DMS153 (cell line): ENCODE results near the gene LIPC.

ENCODE experiments used
- DNase-seq: peaks from one replicate; lab custom pipeline; 2025; lab: John Stamatoyannopoulos, UW

LIPC gene

DNA sequence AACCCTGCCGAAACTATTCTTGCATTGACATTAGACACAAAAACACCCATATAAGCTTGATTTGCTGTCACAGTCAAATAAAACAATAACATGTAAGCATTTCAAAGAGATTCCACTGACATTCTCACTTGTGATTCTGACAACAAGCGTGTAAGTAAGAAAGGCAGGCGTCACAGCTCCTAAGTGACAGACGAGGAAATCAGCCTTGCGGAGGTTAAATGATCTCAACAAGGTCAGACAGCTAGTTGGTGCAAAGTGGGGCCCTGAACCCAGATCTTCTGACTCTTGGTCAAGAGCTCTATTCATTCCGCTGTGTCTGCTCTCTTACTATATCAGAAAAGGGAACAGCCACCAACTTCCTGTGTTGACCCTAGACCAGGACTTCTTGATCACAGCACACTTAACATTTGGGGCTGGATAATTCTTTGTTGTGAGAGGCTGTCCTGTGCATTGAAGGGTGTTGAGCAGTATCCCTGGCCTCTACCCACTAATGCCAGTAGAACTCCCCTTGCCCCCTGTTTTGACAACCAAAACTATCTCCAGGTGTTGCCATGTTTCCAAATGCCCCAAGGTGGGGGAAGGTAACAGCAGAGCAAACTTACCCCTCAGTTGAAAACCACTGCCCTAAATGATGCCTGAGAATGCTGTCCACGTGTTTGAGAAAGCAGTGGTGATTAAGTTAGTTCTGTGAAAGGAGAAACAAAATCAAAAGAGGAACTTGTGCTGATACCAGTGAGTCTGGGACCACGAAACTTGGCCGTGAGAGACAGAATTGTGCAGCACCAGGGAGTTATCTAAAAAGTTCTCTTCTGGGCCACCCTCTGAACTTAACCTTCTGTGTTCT, 86.1 kb downstream of the LIPC start:
- DNase-seq = no peak

DNA sequence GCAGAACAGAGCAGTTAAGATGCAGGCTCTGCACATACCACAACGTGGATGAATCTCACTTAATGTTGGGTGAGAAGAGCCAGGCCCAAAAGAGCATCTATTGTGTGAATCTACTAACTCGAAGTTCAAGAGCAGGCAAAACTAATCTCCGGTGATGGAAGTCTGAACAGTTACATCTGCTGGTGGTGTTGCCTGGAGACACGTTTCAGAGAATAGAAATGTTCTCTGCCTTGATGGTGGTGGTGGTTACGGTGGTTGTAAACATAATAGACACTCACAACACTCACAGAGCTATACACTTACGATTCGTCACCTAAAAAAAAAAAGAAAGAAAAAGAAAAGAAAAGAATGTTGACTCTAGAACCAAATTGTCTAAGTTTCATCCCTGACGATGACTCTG, 86.8 kb downstream of the LIPC start:
- no peak for DNase-seq

DNA sequence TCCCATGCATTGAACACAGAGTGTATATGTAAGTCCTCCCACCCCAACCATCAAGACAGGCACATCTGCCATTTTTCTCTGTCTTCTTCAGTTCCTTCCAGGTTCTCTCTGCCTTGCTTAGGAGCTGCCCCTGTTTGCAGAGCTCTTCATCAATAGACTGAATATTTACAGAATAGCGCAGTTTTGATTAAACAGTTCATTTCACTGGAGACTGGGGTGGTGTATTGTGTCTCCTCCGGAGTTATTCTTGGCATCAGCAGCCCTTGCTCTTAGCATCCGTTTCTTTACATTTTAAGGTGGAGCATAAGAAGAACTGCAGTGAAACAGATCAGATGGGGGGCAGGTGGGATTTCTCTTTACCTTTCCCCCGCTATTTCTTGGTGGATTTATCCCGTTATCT, 87.7 kb downstream of the LIPC start:
- DNase-seq = no peak

DNA sequence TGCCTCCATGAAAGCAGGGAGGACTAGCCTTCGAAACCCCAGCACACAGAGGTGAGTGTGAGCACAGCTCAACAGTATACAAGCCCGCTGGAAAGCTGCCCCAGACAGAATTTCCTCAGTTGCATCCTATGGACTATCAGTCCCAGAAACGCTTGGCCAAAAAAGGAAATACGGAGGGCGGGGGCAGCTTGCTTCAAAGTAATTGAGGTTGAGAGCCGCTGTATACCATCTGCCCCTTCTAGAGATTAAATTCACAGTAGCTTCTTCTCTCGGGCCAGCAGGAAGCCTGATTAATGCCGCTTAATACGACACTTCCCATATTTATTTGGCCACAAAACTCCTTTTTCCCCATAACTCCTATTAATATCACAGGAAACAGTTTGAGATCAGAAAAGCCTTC, 88.7 kb downstream of the LIPC start:
- no peak for DNase-seq

DNA sequence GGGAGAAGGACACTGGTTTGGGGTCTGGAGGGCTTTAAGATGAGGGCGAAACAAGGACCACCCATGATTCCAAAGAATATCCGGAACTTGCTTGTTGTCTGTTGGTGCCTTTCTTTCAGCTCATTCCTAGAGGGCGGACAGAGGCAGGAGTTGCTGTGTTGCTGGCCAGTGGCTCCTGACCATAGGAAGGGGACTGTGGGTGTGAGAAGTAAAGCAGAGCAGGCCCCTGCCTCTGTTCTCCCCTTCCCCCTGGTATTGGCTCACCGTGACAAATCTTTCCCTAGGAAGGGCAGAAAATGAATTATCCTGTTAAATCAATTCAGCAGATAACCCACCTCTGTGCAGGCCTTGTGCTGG, 89.1 kb downstream of the LIPC start:
- DNase-seq = no peak

DNA sequence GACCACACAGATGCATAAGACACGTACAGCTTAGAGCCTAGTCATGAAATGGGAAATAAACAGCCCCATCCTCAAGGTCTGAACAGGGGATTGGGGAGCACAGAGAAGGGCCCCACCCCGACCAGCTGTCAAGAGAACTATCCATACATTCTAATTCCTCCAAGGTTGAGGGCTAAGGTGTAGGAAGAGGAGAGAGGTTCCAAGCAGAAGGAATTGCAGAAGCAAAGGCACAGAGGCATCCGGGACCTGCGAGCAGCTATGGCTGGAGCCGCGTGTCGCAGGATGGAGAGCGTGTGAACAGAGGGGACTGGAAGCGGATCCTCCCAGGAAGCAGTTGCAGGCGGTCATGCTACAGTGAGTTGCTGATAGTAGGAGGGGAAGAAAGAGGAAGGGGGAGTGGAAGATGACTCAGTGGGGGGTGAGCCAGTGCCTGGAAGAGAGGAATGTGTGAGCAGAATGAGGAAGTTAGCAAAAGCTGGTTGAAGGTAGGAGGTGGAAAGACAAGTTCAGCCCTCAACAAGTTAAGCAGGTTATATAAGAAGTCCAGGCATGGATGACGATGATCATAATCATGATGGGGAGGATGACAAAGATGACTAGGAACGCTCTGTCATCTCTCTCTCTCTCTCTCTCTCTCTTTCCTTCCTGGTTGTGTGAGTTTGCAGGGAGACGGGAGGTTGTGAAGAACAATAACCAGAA, 89.7 kb downstream of the LIPC start:
- DNase-seq = no peak

DNA sequence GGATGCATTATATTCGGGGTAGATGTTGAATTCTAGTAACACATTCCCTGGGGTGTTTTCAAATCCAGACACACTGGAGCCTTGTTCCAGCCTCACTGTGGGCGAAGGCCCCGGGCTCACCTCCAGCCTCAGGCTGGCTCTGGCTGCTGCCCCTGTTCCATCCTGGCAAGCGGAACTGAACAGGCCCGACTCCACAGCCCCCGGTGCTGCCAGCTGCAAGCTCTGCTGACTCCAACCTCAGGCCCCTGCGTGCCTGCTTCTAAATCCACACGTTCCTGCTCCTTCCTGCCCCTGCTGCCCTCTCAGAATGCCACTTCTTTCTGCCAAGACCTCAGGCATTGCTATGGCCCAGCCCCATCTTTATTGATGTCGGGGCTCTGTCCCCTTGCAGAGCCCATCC, 90.6 kb downstream of the LIPC start:
- DNase-seq = no peak

DNA sequence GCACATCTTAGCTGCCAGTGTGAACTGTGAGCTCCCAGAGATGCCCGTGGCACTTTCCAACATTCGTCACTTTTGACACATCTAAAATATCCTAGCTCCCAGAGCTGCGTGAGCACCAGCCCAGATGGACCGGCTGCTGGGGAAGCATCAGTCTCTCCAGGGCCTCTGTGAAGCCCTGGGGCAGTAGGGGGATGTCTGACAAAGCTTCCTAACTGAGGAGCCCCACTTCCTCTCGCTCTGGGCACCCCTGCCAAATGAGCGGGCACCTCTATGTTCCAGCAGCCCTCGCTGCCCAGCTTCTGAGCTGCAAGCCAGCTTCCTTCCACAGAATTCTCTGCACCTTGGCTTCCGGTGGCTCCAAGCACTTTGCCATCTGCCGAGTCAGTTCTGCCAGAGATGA, 91.1 kb downstream of the LIPC start:
- DNase-seq = no peak

DNA sequence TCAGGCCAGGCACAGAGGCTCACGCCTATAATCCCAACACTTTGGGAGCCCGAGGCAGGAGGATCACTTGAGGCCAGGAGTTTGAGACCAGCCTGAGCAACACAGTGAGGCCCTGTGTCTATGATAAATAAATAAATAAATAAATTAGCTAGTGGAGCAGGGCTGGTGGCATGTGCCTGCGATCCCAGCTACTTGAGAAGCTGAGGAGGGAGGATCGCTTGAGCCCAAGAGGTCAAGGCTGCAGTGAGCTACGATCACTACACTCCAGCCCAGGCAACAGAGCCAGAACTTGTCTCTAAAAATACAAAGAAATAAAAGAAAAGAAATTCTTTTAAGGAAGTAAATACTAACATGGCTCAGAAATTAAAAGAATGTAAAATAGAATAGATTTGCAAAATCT, 91.8 kb downstream of the LIPC start:
- DNase-seq = no peak

DNA sequence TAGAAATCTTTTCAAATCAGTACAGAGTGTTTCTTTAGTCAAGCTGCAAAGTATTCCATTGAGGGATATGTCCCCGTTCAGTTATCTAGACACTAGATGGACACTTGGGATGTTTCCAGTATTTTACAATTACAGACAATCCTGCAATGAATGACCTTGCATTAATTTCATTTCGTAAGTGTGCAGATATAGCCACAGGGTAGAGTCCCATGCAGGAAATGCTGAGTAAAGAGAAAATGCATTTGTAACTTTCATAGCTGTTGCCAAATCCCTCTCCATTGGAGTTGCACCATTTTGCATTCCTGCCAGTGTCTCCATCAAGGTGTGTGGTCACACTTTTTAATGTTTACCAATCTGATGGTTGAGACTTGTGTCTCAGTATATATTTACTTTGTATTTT, 92.5 kb downstream of the LIPC start:
- no peak for DNase-seq

DNA sequence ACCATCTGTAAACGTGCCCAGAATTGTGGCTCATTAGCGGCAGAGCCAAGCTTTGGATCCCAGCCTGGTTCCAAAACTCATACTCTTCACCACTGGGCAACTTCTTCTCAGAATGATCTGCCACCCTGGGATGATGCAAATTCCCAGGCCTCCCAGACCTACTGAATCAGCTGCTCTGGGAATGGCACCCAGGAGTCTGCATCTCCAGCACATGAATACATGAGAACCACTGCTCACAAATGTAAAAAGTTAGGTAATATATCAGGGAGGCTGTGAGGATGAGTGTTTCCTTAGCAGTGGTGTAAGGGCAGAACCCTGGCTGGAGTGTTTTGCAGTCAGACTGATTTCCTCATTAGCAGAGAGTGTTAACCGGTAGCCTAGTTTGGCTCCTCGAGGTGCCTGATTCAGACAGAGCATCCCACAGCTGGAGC, 94.2 kb downstream of the LIPC start:
- no peak for DNase-seq

DNA sequence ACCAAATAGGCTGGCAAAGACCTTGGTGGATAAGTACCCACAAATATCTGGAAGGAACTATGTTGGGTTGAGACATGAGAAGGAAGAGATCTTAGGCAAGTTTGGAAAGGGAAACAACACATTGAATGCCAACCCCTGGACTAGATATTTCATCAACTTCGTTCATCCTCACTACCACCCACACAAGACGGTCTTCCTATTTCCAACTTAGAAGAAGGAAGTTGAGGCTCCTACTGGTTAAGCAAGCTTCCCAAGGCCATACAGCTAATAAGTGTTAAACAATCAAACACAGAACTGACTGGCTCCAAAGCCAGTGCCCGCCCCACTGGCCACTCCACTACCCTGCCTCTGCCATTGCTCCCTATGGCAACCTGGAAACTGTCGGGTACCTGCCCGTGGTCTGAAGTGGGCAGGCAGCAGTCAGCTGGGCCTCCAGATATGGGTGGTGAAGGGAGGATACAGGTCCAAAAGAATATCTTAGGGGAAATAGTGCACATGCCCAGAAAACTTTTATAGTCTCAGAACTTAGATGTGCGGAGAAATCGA, 94.9 kb downstream of the LIPC start:
- DNase-seq = no peak

DNA sequence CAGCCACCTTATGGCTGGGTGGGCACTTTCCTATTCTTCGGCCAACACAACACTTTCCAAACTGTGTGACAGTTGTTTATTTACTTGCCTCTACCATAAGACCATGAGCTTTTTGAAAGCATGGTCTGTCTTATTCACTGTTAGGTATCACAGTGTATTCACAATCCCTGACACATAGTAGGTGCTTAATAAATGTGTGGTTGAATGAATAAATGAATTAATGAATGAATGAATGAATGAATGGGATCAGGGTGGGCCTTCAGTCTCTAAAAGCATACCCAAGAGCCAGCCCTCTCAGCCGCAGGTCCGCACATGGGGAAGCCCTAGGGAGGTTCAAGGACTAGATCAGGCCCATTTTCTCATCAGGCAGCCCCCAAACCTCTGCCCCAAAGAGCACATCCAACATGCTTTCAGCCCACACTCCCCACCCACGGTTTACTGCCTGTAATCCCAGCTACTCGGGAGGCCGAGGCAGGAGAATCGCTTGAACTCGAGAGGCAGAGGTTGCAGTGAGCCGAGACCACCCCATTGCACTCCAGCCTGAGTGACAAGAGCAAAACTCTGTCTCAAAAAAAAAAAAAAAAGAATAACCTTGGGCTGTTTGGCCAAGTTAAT, 95.9 kb downstream of the LIPC start:
- no peak for DNase-seq

DNA sequence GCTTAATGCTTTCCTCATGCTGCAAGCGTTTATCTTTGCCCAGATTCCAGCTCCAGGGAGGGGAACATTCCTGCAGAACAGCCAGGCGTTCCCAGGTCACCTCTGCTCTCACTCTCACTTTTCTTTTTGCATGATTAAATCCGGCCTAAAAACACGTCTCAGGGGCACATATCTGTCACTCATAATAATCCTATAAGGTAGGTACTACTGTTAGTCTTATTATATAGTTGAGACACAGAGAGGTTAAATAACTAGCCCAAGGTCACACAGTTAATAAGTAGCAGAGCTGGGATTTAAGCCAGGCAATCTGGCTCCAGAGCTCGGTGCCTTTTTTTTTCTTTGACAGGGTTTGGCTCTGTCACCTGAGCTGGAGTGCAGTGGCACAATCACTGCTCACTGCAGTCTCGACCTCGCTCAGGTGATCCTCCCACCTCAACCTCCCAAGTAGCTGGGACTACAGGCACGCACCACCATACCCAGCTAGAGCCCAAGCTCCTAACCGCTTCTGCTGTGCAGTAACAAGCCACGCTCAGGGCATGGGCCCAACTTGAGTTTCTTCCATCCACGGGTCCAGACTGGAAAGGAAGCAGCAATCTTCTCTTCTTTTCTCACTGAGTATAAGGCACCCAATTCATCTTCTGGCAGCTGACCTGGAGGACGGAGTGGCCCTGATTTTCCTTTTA, 96.5 kb downstream of the LIPC start:
- DNase-seq = no peak

DNA sequence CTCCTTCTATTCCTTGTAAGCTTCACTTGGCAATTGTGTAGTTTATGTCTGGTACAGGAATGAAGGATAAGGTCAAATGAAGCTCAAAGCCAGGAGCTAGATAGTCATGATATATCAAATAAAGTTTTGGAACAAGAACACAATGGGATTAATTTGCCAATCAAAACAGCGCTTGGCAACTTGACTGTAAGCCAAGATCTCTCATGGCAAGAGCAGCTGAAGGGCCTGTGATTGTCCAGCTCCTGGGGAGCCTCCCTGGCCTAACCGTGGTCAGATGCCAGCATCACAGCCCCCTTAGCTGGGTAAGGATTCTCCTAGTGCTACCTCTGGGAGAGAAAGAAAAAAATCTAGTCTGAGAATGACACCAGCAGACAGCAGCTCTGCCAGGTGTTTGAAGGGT, 97.2 kb downstream of the LIPC start:
- DNase-seq = no peak

DNA sequence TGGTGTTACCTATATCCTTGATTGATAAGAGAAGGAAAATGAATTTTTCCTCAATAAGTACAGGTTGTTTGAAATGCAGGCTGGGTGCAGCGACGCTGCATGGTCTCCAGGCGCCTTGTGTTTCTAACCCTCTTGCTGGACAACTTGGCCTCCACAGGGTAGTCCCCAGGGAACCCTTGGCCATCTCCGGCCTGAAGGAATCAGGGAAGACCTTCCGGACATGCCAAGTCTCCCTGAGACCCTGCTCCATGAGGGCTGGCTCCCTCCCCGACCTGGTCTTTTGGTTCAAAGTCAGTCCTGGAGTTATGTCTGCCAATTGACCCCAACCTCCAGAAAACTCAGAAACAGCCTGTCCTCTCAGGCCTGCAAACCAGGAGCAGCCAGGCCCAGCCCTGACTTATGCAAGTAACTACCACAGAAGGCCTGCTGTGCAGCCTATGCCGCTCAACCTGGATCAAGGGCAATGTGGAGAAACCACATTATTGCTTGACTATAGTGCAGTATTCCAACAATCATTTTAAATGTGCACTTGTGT, 98.3 kb downstream of the LIPC start:
- no peak for DNase-seq

DNA sequence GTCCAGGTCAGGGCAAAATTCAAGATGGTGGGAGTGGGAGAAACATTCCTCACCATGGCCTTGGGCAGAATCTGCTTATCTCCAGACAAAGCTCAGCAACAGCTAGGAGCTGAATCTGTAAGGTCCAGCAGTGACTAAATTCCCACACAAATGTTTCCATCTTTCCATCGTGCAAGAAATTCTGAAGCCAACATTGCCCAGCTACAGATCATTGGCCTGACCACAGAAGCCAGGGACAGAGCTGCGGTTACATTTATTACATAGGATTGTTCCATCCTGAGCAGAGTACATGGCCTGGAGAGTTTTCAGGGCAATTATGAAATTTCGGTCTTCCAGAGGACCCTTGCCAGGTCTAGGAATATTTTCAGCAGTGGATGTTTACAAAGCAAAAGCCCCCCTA, 100.3 kb downstream of the LIPC start:
- no peak for DNase-seq

DNA sequence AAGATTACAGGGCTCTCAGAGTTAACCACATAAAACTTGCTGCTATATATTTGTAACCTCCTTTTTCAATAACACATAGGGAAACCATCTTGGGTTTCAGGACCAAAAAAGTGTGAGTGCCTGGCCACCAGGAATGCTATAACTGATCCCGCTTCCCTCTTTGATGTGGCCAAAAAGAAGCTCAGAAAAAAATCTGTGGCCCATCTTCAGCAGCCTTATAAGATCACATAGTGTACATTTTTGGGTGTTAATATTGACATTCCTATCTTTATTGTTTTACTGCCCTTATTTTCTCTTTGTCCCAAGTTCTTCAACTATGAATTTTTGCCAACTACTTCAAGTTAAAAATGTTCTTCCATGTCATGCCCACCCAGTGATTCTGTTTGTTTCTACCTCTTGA, 102.8 kb downstream of the LIPC start:
- no peak for DNase-seq

DNA sequence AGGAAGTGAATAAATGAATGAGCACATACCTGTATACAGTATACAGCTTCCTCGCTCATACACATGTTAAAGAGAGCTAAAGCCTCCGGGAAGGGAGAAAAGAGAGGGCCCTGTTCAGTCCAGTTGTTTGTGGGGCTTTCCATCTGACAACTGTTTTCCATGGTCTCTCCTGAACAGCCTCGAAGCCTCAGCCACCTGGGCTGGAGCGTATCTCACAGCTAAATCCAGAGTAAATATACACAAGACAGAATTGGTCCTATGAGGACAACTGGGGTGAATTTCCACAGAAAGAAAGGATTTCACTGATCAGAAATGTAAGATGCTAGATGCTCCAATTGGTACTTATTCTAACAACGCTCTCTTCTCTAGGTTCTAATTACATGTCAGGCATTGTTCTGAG, 103.5 kb downstream of the LIPC start:
- DNase-seq = no peak

DNA sequence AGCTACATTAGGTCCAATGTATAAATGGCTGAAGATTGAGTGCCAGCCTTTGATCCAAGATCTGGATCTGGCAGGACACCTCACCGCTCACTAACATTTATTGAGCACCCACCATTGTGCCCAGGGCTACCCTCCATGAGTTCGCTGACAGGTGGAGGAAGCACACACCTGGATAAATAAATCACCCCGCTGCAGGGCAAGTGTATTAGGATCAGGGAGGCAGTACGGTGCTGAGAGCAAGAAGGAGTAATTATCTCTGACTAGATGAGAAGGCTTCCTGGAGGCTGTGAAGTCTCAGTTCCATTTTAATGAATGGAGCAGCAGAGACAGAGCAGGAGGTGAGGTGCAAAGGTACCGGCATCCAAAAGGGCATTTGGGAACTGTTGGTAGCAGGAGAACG, 104.1 kb downstream of the LIPC start:
- no peak for DNase-seq

DNA sequence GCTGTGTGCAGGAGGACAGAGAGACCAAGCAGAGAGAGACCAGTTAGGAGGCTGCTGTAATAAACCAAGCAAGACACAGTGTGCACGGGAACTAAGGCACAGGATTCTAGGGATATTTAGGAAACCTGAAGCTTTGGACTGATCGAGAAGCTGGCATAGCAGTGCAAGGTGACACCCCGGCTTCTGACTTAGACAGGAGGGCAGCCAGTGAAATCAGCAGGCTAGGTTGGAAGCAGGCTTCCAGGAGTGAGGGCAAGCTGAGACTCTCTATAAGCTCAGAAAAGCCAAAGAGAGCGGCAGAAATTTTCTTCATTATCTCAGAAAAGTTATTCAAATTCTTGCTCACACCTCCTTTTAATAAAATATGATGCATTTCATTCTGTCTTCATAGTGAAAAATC, 104.6 kb downstream of the LIPC start:
- no peak for DNase-seq

DNA sequence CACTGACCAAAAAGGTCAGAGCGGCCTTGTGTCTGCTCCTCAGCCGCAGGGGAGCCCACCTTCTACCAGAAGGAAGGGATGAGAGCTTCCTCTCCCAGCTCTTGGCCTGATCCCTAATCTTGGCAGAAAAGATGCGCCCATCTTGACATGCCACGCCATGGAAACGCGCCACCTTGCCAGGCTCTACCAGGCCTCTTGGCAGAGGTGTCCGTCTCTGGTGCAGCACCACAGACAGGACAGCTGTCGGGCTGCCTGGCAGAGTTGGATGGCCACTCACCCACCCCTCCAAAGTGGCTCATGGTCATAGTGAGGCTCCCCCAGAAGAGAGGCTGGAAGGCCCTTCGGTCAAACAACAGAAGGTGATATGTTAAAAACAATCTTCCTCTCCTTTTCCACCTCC, 105.2 kb downstream of the LIPC start:
- no peak for DNase-seq
